ENCODE results near the gene ADORA1.

Gene ADORA1

DNA sequence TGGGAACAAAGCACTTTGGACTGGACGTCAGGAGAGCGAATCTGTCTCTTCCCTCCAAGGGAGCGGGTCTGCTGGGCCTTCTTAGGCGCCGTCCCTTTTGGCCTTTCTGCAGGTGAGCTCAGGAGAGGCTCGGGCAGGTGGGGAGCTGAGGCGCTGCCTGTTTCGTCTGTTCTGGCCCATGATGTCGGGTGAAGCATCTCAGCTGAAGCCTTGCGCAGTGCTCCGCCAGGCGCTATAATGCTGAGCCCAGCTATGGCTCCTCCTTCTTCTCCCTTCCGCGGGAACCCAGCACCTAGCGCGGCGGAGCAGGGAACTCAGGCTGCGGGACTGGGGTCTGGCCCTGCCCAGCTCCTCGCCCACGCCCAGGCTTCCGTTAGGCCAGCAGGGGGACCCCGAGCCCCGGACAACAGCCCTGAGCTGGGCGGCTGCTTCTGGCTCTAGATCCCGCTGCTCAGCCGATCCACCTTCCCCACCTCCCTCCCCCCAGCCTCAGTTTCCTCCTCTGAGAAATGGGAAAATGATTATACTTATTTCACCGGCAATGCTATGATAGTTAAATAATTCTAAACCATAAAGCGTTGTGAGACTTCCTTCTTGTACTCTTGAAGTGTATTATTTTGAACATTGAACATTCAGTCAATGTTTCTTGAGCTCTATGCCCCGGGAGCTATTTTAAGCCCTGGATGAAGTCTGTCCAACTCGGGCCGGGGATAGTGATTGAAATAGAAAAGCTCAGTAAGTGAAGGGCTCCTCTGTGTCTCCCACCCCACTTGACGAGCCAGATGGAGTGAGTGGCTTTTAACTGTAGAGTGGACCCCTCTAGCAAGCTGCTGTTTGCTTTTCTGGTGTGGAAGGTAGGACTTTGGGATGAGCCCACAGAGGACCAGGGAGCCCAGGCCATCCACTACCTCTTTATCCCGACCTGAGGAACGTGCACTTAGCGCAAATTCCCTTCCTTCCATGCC is 9.6 kb upstream of the ADORA1 start:
- peak; percentile 66 to 97 (median 81) for DNase-seq
- intact Hi-C loops (cut with DNase I), result loop anchor here (1.0 to 5.0 kb wide), 2 partner anchors 98 to 149 kb away; no protein-coding TSS in a partner anchor

DNA sequence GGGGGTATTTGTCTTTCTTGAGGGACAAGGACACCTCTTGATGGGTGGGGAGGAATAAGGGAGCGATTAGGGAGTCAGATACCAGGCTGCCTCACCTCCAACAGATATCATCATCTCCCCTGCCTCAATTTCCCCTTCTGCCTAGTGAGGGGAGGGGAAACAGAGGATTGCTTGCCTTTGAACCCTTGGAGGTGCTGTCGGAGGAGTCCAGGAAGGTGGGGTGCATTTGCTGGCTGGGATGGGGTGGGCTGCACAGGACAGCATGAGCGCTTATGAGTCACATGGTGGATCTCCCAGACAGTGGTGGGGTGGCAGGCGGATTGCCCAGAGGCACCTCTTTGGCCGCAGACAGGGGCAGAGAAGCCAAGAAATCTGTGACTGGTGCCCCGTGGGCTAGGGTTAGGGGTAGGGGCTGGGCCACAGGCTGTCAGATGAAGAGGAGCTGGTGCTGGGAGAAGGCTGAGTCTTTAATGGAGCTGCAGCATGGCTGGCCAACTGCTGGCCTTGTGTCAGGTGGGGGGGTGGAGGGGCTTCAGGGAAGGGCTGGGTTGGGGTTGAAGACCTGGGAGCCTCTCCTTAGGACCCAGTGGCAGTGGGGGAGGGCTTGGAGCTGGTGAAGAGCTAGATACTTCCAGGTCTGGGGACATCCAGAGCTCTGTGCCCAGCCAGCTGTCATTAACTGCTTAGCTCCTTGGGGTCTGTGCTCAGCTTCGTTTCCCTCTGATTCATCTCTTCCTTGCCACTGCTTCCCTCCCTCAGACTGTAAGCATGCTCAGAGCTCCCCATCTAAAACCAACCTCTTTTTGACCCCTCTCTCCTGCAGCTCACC is 7.0 kb upstream of the ADORA1 start:
- intact Hi-C loops (cut with DNase I), result loop anchor here (2.0 to 5.0 kb wide), 2 partner anchors 43 to 52 kb away; no protein-coding TSS in a partner anchor
- DNase-seq, result peak in 1 of 10 donors; percentile 44

GRCh38 chr1:203121186-203122015 is 6.1 kb upstream of the ADORA1 start:
- intact Hi-C loops (cut with DNase I), result loop anchor here (2.0 to 5.0 kb wide), 2 partner anchors 44 to 51 kb away; no protein-coding TSS in a partner anchor

DNA sequence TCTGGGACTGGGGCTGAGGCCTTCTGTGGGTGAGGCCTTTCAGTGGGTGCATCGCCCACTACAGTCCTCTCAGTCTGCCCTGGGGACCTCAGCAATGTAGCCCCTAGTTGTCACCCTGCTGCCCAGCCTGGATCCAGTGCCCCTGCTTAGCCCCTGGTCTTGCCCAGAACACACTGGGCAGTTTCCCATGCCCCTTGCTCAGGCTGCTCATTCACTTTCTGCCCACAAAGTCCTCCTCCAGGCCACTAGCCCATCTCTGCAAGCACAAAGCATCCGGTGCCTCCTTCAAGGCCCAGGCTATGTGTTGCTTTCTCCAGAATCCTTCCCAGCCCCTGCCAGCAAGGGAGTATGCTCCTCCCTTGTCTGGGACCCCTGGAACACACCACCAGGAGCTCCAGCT is 5.4 kb upstream of the ADORA1 start:
- no peak for DNase-seq
- intact Hi-C loops (cut with DNase I), result loop anchor here (5.0 kb wide), 1 partner anchor 45 kb away; no protein-coding TSS in a partner anchor

More at GRCh38 chr1:203121186-203122015, 6.1 kb upstream of the ADORA1 start:
- DNase-seq, result peak in 1 of 10 donors; percentile 28

DNA sequence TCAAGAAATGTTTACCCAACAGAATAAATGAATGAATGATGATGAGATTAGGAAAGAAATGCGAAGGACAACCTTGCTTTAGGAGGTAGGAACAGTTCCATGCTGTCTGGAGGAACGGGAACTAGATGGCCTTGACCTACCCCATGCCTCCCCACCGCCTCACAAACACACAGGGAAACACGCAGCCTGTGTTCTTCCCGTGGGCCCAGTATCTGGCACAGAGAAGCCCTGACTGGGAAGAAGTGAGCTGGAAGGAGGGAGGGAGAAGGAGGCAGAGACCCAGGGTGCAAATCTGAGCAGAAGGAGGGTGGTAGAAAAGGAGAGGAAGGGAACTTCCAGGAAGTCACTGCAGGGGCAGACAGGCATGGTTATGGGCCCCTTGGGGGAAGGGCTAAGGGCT is 3.5 kb upstream of the ADORA1 start:
- DNase-seq, result peak in 2 of 10 donors; percentile 28 to 42
- intact Hi-C loops (cut with DNase I), result loop anchor here (5.0 kb wide), 1 partner anchor 47 kb away; no protein-coding TSS in a partner anchor

GRCh38 chr1:203124546-203125317 is 2.8 kb upstream of the ADORA1 start:
- intact Hi-C loops (cut with DNase I), result loop anchor here (5.0 kb wide), 2 partner anchors 47 to 87 kb away; no protein-coding TSS in a partner anchor
- peak in 2 of 10 donors; percentile 28 to 49 for DNase-seq

GRCh38 chr1:203126151-203126865 is 1.2 kb upstream of the ADORA1 start:
- intact Hi-C loops (cut with DNase I), result loop anchor here (5.0 kb wide), 1 partner anchor 89 kb away; no protein-coding TSS in a partner anchor
- DNase-seq, result peak in 4 of 10 donors; percentile 16 to 58 (median 49)

- peak in 3 of 10 donors; percentile 21 to 61 (median 41) for DNase-seq
- intact Hi-C loops (cut with DNase I), result loop anchor here (5.0 kb wide), 1 partner anchor 90 kb away; no protein-coding TSS in a partner anchor
Measured at GRCh38 chr1:203126866-203127665, 460 bp upstream of the ADORA1 start.

DNA sequence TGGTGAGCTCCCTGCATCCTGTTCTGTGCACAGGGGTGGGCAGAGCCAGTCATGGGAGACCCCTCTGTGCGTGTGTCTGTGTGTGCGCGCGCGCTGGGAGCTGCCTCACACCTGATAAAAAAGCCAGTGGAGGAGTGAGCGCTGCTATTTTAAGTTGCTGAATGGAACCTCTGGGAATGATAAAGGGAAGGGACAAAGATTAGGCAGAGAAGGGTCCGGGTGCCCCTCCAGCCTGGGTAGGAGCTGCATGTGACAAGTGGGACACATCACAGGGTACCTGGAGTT is 847 bp downstream of the ADORA1 start:
- intact Hi-C loops (cut with DNase I), result loop anchor here (5.0 kb wide), 1 partner anchor 91 kb away; no protein-coding TSS in a partner anchor
- DNase-seq, result no peak

DNA sequence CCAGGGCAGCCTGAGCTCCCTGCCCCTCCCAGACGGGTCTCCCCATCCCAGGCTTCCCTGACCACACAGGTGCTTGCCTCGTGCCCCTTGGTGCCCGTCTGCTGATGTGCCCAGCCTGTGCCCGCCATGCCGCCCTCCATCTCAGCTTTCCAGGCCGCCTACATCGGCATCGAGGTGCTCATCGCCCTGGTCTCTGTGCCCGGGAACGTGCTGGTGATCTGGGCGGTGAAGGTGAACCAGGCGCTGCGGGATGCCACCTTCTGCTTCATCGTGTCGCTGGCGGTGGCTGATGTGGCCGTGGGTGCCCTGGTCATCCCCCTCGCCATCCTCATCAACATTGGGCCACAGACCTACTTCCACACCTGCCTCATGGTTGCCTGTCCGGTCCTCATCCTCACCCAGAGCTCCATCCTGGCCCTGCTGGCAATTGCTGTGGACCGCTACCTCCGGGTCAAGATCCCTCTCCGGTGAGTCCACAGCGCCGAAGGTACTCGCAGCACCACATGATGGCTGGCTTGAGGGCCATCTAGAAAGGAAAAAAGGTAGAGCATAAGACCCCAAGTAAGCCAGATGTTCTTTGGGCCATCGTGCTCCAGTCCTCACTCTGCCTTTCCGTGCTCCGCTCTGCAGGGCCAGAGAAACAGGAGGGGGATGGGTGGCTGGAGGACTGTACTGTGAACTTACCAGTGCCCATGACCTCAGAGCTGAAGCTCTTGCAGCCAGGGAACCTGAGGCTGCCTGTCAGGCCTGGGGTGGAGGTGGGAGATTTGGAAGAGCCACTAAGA is 1.4 kb downstream of the ADORA1 start:
- peak in 5 of 10 donors; percentile 47 to 89 (median 73) for DNase-seq
- intact Hi-C loops (cut with DNase I), result loop anchor here (5.0 kb wide), 1 partner anchor 92 kb away; no protein-coding TSS in a partner anchor

GRCh38 chr1:203129501-203130231 is 2.1 kb downstream of the ADORA1 start:
- DNase-seq, result peak; percentile 80 to 98 (median 88)
- intact Hi-C loops (cut with DNase I), result loop anchor here (5.0 kb wide), 1 partner anchor 92 kb away; no protein-coding TSS in a partner anchor

- DNase-seq, result peak in 4 of 10 donors; percentile 29 to 76 (median 68)
- intact Hi-C loops (cut with DNase I), result no loop called here
Measured at GRCh38 chr1:203130358-203130985, 2.9 kb downstream of the ADORA1 start.

GRCh38 chr1:203131548-203132200 is 4.1 kb downstream of the ADORA1 start:
- intact Hi-C loops (cut with DNase I), result no loop called here

DNA sequence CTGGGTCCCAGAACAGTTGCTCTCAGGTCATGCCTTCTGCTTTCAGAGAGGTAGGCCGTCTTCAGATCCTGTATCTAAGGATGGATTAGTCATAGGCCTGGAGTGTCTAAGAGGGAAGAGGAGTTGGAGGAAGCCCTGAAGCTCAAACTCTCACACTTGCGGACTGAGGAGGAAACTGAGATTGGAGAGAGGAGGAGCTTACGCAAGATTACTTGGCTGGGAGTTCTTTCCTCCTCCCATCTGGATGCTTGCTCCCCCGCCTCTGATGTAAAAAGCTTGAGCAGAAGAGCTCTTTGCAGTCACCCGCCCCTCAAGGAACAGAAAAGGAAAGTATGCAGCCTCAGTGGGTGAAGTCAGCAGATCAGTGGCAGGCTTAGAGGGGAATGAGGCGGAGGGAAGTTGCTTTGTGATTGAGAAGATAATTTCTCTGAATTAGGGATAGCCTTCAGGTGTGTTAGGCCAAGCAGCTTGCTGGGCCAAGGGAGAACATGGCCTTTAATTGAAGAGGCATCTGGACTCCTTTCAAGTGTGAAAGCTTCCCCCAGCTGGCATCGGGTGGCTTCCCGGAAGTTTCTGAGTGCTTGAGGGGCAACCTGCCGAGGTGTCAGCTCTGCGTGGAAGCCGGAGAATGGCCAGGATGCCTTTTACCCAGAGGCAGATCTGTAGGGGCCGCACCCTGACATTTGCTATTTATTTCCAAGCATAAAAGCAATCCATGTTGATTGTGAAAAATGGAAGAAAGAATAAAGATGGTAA is 6.6 kb downstream of the ADORA1 start:
- intact Hi-C loops (cut with DNase I), result no loop called here
- peak in 3 of 10 donors; percentile 73 to 90 (median 75) for DNase-seq

More at GRCh38 chr1:203131548-203132200, 4.1 kb downstream of the ADORA1 start:
- DNase-seq, result peak in 3 of 10 donors; percentile 48 to 85 (median 71)

Data from posterior cingulate gyrus (tissue), 11 donors.